Upper lobe of left lung (tissue), 4 donors: Measurements from ENCODE around the gene MAGEB4.

Experiments
- EP300 ChIP-seq, 4 donors: sonication (generic); formaldehyde crosslinking; IDR thresholded peaks; one replicate each; pipeline ENCODE4 v1.5.1; 2017; ENCODE audit warnings: antibody characterized with exemption in 4 of 4, control low read depth in 2 of 4
- POLR2A ChIP-seq, 4 donors: fragments of 450-650 bp; IDR thresholded peaks; one replicate each; pipeline ENCODE4 v1.5.1; 2016 to 2017; ENCODE audit warnings: antibody characterized with exemption in 4 of 4, mild to moderate bottlenecking in 2 of 4
- POLR2AphosphoS5 ChIP-seq, 2 donors: sonication (generic); formaldehyde crosslinking; IDR thresholded peaks; one replicate each; pipeline ENCODE4 v1.5.1; 2017; ENCODE audit warnings: antibody characterized with exemption in 2 of 2
- TF ChIP-seq, protein P1 (sequence below), 6 experiments: fragments of 450-650 bp in 4 of 6; fragments of 200-600 bp in 2 of 6; sonication (generic) in 2 of 6; IDR thresholded peaks; one replicate each; pipeline ENCODE4 v1.5.1; 2016 to 2019; ENCODE audit warnings: antibody characterized with exemption in 6 of 6

DNA sequence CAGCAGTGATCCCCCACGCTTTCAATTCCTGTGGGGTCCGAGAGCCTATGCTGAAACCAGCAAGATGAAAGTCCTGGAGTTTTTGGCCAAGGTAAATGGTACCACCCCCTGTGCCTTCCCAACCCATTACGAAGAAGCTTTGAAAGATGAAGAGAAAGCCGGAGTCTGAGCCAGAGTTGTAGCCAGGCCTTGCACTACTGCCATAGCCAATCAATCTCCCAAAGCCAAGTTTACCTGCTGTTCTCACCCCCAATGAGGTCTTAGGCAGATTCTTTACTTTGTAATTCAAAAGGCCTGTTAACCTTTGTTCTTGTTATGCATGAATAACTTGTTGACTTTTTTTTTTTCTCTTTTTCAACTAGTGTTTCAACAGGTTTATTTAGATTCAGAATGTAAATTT, 22.4 kb upstream of the MAGEB4 start:
- TF ChIP-seq POLR2AphosphoS5 (IDR thresholded peaks at IDR 0.05) (no peak), POLR2A (IDR thresholded peaks at IDR 0.05) (no peak), EP300 (IDR thresholded peaks at IDR 0.05) (no peak)
- TF ChIP-seq, protein P1, sequence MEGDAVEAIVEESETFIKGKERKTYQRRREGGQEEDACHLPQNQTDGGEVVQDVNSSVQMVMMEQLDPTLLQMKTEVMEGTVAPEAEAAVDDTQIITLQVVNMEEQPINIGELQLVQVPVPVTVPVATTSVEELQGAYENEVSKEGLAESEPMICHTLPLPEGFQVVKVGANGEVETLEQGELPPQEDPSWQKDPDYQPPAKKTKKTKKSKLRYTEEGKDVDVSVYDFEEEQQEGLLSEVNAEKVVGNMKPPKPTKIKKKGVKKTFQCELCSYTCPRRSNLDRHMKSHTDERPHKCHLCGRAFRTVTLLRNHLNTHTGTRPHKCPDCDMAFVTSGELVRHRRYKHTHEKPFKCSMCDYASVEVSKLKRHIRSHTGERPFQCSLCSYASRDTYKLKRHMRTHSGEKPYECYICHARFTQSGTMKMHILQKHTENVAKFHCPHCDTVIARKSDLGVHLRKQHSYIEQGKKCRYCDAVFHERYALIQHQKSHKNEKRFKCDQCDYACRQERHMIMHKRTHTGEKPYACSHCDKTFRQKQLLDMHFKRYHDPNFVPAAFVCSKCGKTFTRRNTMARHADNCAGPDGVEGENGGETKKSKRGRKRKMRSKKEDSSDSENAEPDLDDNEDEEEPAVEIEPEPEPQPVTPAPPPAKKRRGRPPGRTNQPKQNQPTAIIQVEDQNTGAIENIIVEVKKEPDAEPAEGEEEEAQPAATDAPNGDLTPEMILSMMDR (IDR thresholded peaks at IDR 0.05) = no peak
